Neutrophil (primary cell): Measurements from ENCODE around the gene QSER1.

Source experiments
- H3K27ac ChIP-seq: fragments of 200-600 bp; sonication (generic); 2 replicates; pipeline ENCODE4 v1.5.1; 2016; ENCODE audit warnings: mild to moderate bottlenecking, moderate library complexity
- H3K27me3 ChIP-seq: fragments of 200-600 bp; sonication (generic); 2 replicates; pipeline ENCODE4 v1.6.0; 2016; ENCODE audit warnings: mild to moderate bottlenecking
- H3K36me3 ChIP-seq: fragments of 200-600 bp; sonication (generic); 2 replicates; pipeline ENCODE4 v1.5.1; 2017
- H3K4me1 ChIP-seq, 2 experiments: fragments of 200-600 bp in 1 of 2; sonication (generic) in 1 of 2; 1 replicate in 1 of 2; 2 replicates in 1 of 2; pipeline versions ENCODE4 v1.5.1 to v1.6.1; 2013 to 2016; ENCODE audit warnings: low read depth in 1 of 2, low read length in 1 of 2, mild to moderate bottlenecking in 1 of 2, moderate library complexity in 1 of 2; ENCODE audit not compliant: control insufficient read depth in 1 of 2, insufficient read depth in 1 of 2
- H3K4me3 ChIP-seq, 2 experiments: fragments of 200-600 bp in 1 of 2; sonication (generic) in 1 of 2; 1 replicate in 1 of 2; 2 replicates in 1 of 2; pipeline ENCODE4 v1.5.1; 2013 to 2016; ENCODE audit warnings: low read depth in 1 of 2, low read length in 1 of 2, mild to moderate bottlenecking in 1 of 2, moderate library complexity in 1 of 2
- H3K9me3 ChIP-seq: fragments of 200-600 bp; sonication (generic); 2 replicates; pipeline ENCODE4 v1.5.1; 2016
- CTCF ChIP-seq: fragments of 200-600 bp; sonication (generic); IDR thresholded peaks from 2 replicates; pipeline ENCODE4 v1.5.1; 2016; ENCODE audit warnings: antibody characterized with exemption

The QSER1 gene

GRCh38 chr11:33000181-33000580 lies 107.6 kb downstream of the QSER1 start:
- Histone ChIP-seq H3K27ac (no peak overlapping the region), H3K9me3 (no peaks in the 10 kb centered on the region), H3K4me3 (no peak overlapping the region), H3K27me3 (no peaks in the 10 kb centered on the region), H3K36me3 (no peaks in the 10 kb centered on the region), H3K4me1 (no peaks in the 10 kb centered on the region)
- TF ChIP-seq CTCF, result no peak

- Histone ChIP-seq H3K27ac (no peak overlapping the region), H3K36me3 (no peaks in the 10 kb centered on the region), H3K9me3 (no peaks in the 10 kb centered on the region), H3K4me1 (no peaks in the 10 kb centered on the region), H3K4me3 (no peak overlapping the region), H3K27me3 (no peaks in the 10 kb centered on the region)
- TF ChIP-seq CTCF, result no peak
Observed at GRCh38 chr11:33001281-33001680, 108.7 kb downstream of the QSER1 start.

GRCh38 chr11:33001751-33002542 lies 109.3 kb downstream of the QSER1 start:
- H3K9me3 ChIP-seq, result no peaks in the 10 kb centered on the region
- no peaks in the 10 kb centered on the region for H3K4me1 ChIP-seq
- H3K27ac ChIP-seq, result no peak overlapping the region
- no peaks in the 10 kb centered on the region for H3K36me3 ChIP-seq
- no peak for TF ChIP-seq CTCF
- H3K4me3 ChIP-seq, result no peak overlapping the region
- H3K27me3 ChIP-seq, result no peaks in the 10 kb centered on the region

- no peaks in the 10 kb centered on the region for H3K4me1 ChIP-seq
- no peaks in the 10 kb centered on the region for H3K36me3 ChIP-seq
- no peaks in the 10 kb centered on the region for H3K27me3 ChIP-seq
- no peaks in the 10 kb centered on the region for H3K9me3 ChIP-seq
- no peak overlapping the region for H3K27ac ChIP-seq
- TF ChIP-seq CTCF, result no peak
- H3K4me3 ChIP-seq, result no peak overlapping the region
Observed at GRCh38 chr11:33005175-33005574, 112.6 kb downstream of the QSER1 start.

GRCh38 chr11:33006010-33006409 lies 113.4 kb downstream of the QSER1 start:
- no peak overlapping the region for H3K4me3 ChIP-seq
- no peak for TF ChIP-seq CTCF
- no peaks in the 10 kb centered on the region for H3K4me1 ChIP-seq
- H3K36me3 ChIP-seq, result no peaks in the 10 kb centered on the region
- H3K27ac ChIP-seq, result no peak overlapping the region
- H3K27me3 ChIP-seq, result no peaks in the 10 kb centered on the region
- H3K9me3 ChIP-seq, result no peaks in the 10 kb centered on the region
